ENCODE measurements around the gene NPEPPS. TPM values are rescaled to one million over a fixed set of nuclear protein-coding genes. Genes with fewer than 3 reads are reported as not detected.
"Not testable (repeated sequence)": the region's sequence is repeated elsewhere in the genome, so short reads cannot be mapped to it uniquely, and the experiment has no call there.

The NPEPPS gene
- total RNA-seq, 2 donors from 2014 or later = 82.8 to 125 TPM

DNA sequence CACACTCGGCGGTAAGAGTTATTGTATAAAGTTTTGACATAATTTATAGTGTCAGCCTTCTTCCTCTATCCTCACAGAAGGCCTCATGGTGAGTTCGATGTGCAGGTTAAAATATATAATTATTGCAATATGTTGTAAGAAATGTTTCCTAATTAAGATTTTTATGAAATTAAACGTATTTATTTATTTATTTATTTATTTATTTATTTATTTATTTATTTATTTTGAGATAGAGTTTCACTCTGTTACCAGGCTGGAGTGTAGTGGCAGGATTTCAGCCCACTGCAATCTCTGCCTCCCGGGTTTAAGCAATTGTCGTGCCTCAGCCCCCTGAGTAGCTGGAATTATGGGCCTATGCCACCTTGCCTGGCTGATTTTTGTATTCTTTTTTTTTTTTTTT is 13.4 kb downstream of the NPEPPS start:
- intact Hi-C loops (cut with DNase I); DNase-seq (ENCODE audit: low spot score): not testable (repeated sequence)

DNA sequence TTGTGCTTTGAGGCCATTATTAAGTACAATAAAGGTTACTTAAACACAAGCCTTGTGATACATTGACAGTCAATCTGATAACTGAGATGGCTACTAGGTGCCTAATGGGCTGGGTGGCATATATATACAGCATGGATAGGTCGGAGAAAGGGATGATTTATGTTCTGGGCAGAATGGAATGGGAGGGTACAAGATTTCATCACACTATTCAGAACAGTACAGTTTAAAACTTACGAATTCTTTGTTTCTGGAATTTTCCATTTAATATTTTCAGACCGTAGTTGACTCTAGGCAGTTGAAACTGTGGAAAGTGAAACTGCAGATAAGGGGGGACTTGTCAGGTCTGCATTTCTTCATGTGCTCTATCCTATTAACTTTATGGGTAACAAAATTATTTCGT is 23.8 kb downstream of the NPEPPS start:
- DNase-seq (ENCODE audit: low spot score); intact Hi-C loops (cut with DNase I): not testable (repeated sequence)

DNA sequence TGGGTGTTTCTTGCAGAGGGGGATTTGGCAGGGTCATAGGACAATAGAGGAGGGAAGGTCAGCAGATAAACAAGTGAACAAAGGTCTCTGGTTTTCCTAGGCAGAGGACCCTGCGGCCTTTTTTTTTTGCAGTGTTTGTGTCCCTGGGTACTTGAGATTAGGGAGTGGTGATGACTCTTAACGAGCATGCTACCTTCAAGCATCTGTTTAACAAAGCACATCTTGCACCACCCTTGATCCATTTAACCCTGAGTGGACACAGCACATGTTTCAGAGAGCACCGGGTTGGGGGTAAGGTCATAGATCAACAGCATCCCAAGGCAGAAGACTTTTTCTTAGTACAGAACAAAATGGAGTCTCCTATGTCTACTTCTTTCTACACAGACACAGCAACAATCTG is 25.2 kb downstream of the NPEPPS start:
- DNase-seq (ENCODE audit: low spot score); intact Hi-C loops (cut with DNase I): not testable (repeated sequence)

DNA sequence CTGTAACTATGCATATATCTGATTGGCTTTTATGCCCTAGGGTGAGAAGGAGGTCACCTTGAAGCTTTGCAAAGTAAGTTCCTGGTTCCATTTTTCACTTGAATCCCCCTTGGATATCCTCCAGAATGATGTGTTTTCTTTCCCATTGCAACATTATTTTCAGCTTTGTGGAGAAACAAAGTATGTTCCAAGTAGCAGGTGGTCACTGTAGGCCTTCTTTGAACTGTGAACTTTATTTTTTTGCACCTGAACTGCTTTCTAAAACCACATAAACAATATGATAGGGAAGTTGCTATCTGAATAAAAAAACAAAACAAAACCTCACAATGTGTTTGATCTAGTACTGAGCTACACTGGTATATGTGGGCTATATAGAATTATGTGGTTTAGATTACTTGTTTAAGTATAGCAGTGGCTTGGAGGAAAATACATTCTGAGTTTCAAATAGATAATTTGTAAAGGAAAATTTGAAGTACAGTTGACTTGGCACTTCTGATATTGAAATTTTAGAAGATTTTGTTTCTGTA is 29.7 kb downstream of the NPEPPS start:
- DNase-seq (ENCODE audit: low spot score); intact Hi-C loops (cut with DNase I): not testable (repeated sequence)

DNA sequence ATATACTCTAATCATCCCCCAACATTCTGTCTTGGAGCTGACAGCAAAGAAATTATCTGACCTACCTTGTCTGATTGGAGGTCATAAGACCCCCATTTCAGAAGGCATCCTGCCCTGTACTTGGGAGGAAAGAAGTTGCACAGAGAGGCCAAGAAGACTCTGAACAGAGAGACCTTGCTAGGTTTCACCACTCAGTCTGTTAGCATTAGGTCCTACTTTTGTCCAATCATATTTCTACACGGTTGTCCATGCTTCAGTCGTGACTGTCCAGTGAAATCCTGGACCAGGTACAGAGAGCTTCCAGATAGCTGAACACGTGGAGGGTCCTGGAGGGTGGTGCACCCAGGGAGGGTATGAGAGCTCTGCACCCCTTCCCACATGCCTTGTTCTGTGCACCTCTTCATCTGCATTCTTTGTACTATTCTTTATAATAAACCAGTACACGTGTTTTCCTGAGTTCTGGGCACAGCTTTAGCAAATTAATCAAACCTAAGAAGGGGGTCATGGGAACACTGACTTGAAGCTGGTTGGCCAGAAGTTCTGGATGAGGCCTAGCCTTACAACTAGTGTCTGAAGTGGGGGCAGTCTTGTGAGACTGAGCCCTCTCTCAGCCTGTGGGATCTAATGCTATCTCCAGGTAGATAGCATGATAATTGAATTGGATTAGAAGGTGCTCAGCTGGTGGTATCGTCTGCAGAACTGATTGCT is 30.9 kb downstream of the NPEPPS start:
- DNase-seq (ENCODE audit: low spot score); intact Hi-C loops (cut with DNase I): not testable (repeated sequence)

DNA sequence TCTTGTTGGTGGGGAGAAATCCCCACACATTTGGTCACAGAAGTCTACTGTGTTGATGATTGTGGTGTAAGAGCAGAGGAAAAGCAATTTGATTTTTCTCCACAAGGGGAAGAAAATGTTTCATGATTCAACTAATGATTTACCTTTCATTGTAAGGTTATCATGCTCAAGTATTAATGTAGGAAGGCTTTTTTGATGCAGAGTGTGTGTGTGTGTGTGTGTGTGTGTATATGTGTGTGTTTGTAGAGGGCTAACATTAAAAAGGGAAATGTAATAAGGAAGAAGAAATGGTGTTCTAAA is 31.4 kb downstream of the NPEPPS start:
- intact Hi-C loops (cut with DNase I); DNase-seq (ENCODE audit: low spot score): not testable (repeated sequence)

DNA sequence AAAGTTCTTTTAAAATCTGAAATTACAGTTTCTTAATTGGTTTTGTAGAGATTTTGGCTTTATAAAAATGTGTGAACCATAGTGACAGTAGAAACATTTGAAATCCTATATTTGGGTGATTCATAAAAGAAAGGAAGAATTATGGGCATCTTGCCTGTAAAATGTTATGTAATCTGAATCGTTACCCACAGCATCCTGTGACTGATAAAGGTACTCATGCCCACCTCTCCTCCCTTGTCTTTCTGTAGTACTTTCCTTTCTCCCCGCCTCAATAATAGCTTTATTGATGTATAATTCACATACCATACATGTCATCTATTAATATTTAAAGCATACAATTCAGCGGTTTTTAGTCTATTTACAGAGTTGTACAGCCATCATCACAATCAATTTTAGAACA is 36.4 kb downstream of the NPEPPS start:
- DNase-seq (ENCODE audit: low spot score); intact Hi-C loops (cut with DNase I): not testable (repeated sequence)

DNA sequence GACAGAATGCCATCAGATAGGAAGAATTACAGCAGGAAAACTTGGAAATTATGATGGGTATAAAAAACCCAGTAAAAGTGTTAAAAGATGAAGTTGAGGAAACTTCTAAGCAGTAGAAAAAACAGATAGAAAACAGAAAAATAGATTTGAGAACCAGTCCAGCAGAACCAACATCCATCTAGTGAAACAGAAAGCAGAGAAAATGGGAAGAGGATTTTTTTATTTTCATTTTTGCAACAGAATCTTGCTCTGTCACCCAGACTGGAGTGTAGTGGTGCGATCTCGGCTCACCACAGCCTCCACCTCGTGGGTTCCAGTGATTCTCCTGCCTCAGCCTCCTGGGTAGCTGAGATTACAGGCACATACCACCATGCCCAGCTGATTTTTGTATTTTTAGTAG is 41.7 kb downstream of the NPEPPS start:
- intact Hi-C loops (cut with DNase I); DNase-seq (ENCODE audit: low spot score): not testable (repeated sequence)

DNA sequence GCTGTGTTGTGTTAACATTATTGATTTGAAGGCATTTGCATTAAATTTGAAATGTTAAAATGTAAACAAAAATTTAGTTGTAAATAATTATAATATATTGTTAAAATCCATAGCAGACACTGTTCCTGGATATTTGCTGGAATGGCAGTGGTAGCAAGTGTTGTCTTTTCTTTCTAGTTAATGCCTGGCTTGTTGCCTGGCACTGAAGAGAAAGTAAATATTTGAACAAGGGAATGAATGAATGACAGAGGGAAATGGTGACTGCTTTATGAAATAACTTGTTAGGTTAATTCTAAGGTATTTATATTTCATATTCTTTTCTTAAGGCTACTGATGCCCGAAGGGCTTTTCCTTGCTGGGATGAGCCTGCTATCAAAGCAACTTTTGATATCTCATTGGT is 51.5 kb downstream of the NPEPPS start:
- DNase-seq (ENCODE audit: low spot score); intact Hi-C loops (cut with DNase I): not testable (repeated sequence)

DNA sequence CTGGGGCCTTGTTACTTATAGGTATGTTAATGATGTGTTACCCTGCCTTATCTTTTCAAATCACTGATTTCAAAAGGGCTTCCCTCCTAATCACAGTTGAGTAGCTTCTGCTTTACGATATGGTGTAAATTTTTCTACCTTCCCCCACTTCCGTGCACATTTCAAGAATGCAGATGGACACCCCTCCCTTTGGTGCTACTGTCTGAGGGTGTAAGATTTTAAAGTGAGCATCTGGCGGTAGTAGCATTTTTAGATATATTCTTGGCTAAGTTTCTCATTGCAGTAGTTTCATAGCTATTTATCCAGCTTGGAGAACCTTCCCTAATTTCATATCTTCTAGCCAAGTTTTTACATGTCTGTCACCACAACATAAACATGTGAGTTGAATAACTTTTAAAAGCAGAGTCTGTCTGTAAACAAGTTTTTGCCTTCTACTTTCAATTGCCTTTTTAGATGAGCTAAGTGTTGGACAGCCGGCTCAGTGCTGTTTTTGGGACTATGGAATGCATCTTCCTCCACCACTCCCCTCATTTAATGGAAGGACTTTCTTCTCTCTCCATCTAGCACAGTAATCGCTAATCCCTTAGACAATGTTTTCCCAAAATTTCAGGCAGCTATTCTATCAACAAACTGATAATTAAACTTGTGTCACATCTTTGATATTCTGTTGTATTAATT is 55.6 kb downstream of the NPEPPS start:
- DNase-seq (ENCODE audit: low spot score); intact Hi-C loops (cut with DNase I): not testable (repeated sequence)

DNA sequence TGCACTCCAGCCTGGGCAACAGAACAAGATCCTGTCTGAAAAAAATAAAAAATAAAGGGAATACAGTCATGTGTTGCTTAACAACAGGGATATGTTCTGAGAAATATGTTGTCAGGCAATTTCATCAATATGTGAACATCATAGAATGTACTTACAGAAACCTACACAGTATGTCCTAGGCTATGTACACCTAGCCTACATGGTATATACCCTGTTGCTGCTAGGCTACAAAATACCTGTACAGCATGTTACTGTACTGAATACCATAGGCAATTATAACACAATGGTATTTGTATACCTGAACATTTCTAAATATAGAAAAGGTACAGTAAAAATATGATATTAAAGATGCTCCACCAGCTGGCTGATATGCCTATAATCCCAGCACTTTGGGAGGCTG is 62.6 kb downstream of the NPEPPS start:
- intact Hi-C loops (cut with DNase I); DNase-seq (ENCODE audit: low spot score): not testable (repeated sequence)

DNA sequence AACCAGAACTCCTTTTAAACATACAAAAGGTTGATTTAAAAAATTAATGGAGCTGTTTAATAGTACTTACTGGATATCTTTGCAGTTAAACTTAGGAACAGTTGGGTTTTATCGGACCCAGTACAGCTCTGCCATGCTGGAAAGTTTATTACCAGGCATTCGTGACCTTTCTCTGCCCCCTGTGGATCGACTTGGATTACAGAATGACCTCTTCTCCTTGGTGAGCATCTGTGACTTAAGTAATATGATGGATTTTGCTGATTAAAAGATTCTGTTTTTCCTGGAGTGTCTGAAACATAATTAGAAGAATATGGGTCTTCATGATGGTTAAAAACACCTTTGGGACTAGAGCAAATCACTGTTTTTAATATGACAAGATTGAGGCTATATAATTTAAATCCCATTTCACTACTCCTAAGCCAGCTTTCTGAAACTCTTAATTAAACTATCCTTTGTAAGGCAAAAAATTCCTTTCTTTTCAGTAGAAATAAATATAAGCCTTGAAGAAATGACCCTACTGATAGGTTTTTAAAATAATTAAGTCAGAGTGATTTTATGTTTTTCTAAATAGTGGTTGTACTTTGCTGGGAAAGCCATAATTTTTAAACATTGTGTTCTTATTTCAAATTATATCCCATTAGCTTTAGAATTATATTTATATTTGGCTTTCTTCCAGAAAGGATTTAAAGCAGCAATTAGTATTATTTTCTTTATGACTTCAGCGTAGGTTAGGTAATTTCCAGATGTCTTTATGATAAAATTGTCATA is 73.1 kb downstream of the NPEPPS start:
- no peak for DNase-seq (ENCODE audit: low spot score)
- intact Hi-C loops (cut with DNase I) = no loop called here

DNA sequence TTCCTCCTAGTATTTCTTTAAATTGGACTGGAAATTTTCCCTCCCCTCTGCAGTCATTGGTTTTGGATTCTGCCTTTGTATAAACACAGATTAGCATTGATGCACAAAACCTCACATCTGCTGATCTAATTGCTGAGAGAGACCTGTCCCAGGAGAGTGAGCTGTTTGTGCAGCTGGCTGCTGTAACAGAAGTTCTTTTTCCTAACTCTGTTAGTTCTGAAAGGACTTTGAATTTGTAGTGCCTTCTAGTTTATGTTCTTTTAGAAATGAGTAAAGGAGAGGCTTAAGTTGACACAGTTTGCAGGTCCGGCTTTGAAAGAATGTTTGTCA is 73.7 kb downstream of the NPEPPS start:
- intact Hi-C loops (cut with DNase I) = no loop called here
- no peak for DNase-seq (ENCODE audit: low spot score)

DNA sequence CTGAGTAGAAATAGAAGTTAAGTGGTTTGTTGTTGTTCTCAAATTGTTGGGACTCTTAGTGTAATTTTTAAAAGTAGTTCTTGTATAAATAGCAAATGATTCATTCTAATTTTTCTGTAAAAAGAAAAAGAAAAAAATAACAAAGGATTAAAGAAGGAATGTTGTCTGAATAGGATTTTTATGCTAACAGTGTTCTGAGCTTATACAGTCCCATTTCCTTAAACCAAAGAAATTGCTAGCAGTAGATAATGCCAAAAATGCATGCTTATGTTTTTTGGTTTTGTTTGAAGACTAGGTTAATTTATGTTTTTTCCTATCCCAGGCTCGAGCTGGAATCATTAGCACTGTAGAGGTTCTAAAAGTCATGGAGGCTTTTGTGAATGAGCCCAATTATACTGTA is 74.1 kb downstream of the NPEPPS start:
- intact Hi-C loops (cut with DNase I) = no loop called here
- no peak for DNase-seq (ENCODE audit: low spot score)

DNA sequence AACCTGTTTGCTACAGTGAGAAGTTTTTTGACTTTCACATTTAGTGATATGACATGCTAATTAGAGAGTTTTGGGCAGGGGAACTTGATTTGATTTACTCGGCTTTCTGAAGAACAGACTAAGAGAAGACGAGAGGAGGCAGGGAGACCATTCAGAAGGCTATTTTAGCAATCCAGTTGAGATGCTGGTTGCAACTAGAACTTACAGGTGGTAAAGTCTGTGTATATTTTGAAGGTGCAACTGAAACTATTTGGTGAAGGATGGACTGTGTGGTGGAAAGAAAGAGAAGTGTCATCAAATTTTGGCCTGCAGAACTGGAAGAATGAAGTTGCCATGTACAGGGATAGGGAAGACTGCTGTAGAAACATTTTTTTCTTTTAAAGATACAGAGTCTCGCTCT is 76.6 kb downstream of the NPEPPS start:
- intact Hi-C loops (cut with DNase I) = no loop called here
- DNase-seq (ENCODE audit: low spot score) = no peak

DNA sequence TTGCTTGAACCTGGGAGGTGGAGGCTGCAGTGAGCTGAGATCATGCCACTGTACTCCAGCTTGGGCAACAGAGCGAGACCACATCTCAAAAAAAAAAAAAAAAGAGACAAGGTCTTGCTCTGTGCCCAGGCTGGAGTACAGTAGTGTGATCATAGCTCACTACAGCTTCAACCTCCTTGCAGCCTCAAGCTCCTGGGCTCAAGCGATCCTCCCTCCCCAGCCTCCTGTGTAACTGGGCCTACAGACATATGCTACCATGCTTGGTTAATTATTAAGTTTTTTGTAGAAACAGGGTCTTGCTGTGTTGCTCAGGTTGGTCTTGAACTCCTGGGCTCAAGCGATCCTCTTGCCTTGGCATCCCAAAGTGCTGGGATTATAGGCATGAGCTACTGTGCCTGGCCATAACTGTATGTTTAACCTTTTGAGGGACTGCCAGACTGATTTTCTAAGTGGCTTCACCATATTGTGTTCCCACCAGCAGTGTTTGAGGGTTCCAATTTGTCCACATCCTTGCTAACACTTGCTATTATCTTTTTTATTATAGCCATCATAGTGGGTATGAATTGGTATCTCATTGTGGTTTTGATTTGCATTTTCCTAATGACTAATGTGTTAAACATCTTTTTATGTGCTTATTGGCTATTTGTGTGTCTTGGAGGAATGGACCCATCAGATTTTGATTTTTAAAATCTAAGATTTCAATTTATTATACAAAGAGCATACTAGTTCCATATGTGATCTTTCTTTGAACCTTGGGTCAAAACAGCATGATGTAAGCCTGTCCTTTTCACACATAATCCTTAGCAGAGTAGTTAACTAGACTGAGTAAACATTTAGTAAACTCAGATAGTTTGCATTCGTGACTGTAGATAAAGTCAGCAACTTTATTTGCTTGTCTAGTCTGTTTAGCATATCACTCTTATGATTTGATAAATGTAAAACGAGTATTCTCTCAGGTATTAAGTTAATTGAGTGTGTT is 80.8 kb downstream of the NPEPPS start:
- intact Hi-C loops (cut with DNase I) = loop anchor here in 1 of 2 donors (10.0 kb wide), 1 partner anchor 387 kb away; no protein-coding TSS in a partner anchor
- DNase-seq (ENCODE audit: low spot score) = no peak

DNA sequence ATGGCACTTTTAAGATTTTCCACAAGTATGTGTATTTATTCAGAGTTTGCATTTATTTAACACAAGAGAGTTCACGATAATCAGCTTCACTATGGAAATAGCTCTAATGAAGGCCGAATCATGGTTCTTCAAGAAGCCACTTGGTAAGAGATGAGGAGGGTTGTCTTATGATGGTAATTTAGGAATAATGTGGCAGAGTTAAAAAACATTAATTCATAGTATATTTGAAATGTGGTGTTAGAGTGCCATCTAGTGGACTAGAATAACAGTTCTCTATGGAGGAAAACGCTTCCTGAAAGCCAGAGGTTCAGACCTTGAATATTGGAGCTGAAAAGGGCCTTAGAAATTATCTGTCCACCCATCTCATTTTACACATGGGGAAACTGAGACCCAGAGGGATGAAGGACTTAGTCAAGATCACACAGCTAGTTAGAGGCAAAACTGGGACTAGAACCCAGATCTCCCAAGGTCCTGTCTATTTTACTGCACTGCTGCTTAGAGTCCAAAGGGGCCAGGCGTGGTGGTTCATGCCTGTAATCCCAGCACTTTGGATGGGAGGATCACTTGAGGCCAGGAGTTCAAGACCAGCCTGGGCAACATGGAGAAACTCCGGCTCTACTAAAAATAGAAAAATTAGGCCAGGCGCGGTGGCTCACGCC is 85.0 kb downstream of the NPEPPS start:
- intact Hi-C loops (cut with DNase I) = loop anchor here in 1 of 2 donors (10.0 kb wide), 1 partner anchor 391 kb away; no protein-coding TSS in a partner anchor
- DNase-seq (ENCODE audit: low spot score) = no peak

DNA sequence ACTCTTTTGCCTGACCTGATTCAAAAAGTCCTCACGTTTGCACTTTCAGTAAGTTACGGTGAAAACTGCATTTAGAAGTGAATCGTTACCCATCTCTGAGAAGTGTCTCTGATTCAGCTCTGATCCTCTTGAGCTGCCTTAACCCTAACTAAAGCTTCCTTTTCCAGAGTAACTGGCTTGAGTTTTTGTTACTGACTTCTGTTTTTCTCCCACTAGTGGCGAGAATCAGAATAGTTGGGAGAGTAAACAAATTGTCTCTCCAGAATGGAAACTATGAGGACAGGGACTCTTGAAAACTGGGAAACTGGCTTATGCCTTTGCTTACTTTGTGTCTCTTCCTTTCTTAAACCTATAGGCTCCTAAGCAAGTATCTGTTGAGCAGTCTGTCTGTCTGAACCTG is 87.5 kb downstream of the NPEPPS start:
- DNase-seq (ENCODE audit: low spot score) = no peak
- intact Hi-C loops (cut with DNase I) = loop anchor here in 1 of 2 donors (10.0 kb wide), 1 partner anchor 394 kb away; no protein-coding TSS in a partner anchor

Data from posterior vena cava (tissue), 2 donors.